Thyroid gland (tissue), 4 donors: Measurements from ENCODE around the gene KCNQ1. TPM values are rescaled to one million over a fixed set of nuclear protein-coding genes. Genes with fewer than 3 reads are reported as not detected.

Experiments used
- DNase-seq, 2 donors: peaks; one replicate each; pipeline ENCODE4 v3.0.0-alpha.2; 2019
- H3K27ac ChIP-seq, 3 donors: fragments of 200-600 bp; sonication (generic); 1 replicate in 2 of 3; 2 replicates in 1 of 3; pipeline ENCODE4 v1.5.1; 2016 to 2019; ENCODE audit warnings: mild to moderate bottlenecking in 1 of 3, moderate library complexity in 1 of 3
- H3K27me3 ChIP-seq: fragments of 200-600 bp; sonication (generic); one replicate; pipeline ENCODE4 v1.5.1; 2019
- H3K36me3 ChIP-seq, 2 donors: fragments of 200-600 bp; sonication (generic); one replicate each; pipeline ENCODE4 v1.5.1; 2016 to 2019
- H3K4me1 ChIP-seq, 2 donors: fragments of 200-600 bp; sonication (generic); one replicate each; pipeline ENCODE4 v1.5.1; 2017 to 2019
- H3K4me3 ChIP-seq, 3 donors: fragments of 200-600 bp; sonication (generic); replicated peaks in 1 of 3; 1 replicate in 2 of 3; 2 replicates in 1 of 3; pipeline ENCODE4 v1.5.1; 2016; ENCODE audit warnings: mild to moderate bottlenecking in 1 of 3
- H3K9me3 ChIP-seq: fragments of 200-600 bp; sonication (generic); one replicate; pipeline ENCODE4 v1.5.1; 2017
- CTCF ChIP-seq, 6 experiments: fragments of 200-600 bp in 3 of 6; fragments of 450-650 bp in 3 of 6; sonication (generic) in 3 of 6; IDR thresholded peaks; one replicate each; pipeline ENCODE4 v1.5.1; 2016 to 2019; ENCODE audit warnings: antibody characterized with exemption in 6 of 6, mild to moderate bottlenecking in 2 of 6, inconsistent platforms in 1 of 6, moderate library complexity in 1 of 6
- POLR2A ChIP-seq, 2 donors: fragments of 450-650 bp; IDR thresholded peaks; one replicate each; pipeline ENCODE4 v1.6.1; 2017; ENCODE audit warnings: antibody characterized with exemption in 2 of 2, mild to moderate bottlenecking in 2 of 2, moderate library complexity in 1 of 2
- WGBS, 2 donors: methylation state at CpG; one replicate each; pipeline ENCODE4 v1.1.5; 2017; 5-methylcytosine and 5-hydroxymethylcytosine counted together
- intact Hi-C: fragments of 100-400 bp; cut with DNase I; formaldehyde crosslinking; loops from one replicate; pipeline ENCODE4 v1.15.1; 2023
- total RNA-seq, 4 donors: library from RNA; depleted of rRNA; stranded (reverse); fragments of >200 nt; gene quantifications; one replicate each; pipeline ENCODE4 v1.2.3, GENCODE V29; 2016

KCNQ1 gene
- total RNA-seq, 4 donors from 2014 or later: 51.3 to 103 (median 97.8) TPM

DNA sequence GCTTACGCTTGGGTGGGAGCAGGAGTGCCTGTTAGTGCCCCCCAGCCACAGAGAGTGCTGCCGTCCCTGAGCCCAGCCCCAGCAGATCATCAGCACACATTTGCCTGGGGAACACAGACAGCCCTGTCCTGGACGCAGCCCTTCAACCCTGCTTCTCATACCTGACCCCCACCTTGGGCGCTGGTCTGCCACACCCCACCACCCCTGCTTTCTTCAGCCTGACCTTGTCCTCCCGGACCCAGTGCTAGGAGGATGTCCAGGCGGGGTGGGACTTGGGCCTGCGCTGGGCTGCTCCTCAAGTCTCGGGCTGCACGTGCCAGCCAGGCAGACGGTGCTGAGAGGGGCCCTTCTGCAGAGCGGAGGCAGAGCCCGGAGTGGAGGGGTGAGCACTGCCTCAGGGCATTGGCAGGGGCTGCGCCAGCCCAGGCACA, 135.8 kb downstream of the KCNQ1 start:
- 85 to 90% methylated on average over 11 to 13 of the region's 13 CpGs for WGBS, 2 donors
- Histone ChIP-seq H3K9me3 (no peaks in the 10 kb centered on the region), H3K36me3 (no peaks in the 10 kb centered on the region), H3K4me3 (no peak overlapping the region), H3K27me3 (no peaks in the 10 kb centered on the region), H3K27ac (no peak overlapping the region), H3K4me1 (no peaks in the 10 kb centered on the region)
- intact Hi-C loops: no loop called here
- peak; percentile 0 for DNase-seq
- no peak for TF ChIP-seq CTCF (IDR thresholded peaks at IDR 0.05)

DNA sequence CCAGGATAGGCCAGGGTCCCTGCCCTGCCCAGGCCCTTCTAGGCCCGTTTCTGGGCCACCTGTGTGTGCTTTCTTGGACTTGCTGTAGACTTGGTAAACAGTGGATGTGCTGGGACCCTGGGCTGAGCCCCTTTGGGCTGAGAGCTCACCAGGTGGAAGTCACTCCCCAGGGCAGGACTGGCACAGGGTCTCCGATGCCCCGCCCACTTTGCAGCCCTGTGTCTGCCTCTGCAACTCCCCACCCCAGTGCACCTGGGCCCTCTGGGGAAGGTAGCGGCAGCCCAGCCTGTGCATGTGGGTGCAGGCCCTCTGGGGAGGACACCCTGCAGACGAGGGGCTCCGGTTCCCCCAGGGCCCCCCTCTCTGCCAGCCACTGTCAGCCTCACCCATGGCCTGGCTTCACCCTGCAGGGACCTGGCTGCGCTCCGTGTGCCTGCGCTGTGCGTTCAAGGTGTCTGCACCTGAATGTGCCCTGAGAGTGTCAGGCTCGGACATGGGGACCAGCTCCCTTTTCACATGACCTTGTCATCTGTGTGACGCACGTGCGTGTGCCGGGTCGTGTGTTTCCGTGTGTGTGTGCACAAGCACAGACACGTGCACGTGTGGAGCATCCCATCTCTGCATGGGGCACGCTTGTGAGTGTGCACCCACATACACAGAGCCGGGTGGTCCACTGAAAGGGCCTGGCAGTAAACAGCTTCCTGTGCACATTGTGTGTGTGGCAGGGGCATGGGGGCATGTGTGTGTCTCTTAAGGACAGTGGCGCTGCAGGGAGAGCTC, 136.5 kb downstream of the KCNQ1 start:
- WGBS, 2 donors: 93 to 95% methylated on average over 13 to 17 of the region's 22 CpGs
- no peak for TF ChIP-seq POLR2A (IDR thresholded peaks at IDR 0.05)
- TF ChIP-seq CTCF (IDR thresholded peaks at IDR 0.05): no peak
- no peaks in the 10 kb centered on the region for H3K36me3 ChIP-seq
- H3K27me3 ChIP-seq: no peaks in the 10 kb centered on the region
- no peak overlapping the region for H3K4me3 ChIP-seq
- H3K9me3 ChIP-seq: no peaks in the 10 kb centered on the region
- intact Hi-C loops: no loop called here
- H3K4me1 ChIP-seq: no peaks in the 10 kb centered on the region
- DNase-seq: peak; percentile 0 to 1
- H3K27ac ChIP-seq: no peak overlapping the region

GRCh38 chr11:2581931-2582350, 137.1 kb downstream of the KCNQ1 start:
- intact Hi-C loops: no loop called here
- 94 to 98% methylated on average over 12 to 21 of the region's 23 CpGs for WGBS, 2 donors
- DNase-seq: peak; percentile 0 to 2
- H3K36me3 ChIP-seq: no peaks in the 10 kb centered on the region
- H3K9me3 ChIP-seq: no peaks in the 10 kb centered on the region
- no peak overlapping the region for H3K4me3 ChIP-seq
- H3K27ac ChIP-seq: no peak overlapping the region
- H3K4me1 ChIP-seq: no peaks in the 10 kb centered on the region
- no peak for TF ChIP-seq CTCF (IDR thresholded peaks at IDR 0.05)
- no peak for TF ChIP-seq POLR2A (IDR thresholded peaks at IDR 0.05)
- H3K27me3 ChIP-seq: no peaks in the 10 kb centered on the region

DNA sequence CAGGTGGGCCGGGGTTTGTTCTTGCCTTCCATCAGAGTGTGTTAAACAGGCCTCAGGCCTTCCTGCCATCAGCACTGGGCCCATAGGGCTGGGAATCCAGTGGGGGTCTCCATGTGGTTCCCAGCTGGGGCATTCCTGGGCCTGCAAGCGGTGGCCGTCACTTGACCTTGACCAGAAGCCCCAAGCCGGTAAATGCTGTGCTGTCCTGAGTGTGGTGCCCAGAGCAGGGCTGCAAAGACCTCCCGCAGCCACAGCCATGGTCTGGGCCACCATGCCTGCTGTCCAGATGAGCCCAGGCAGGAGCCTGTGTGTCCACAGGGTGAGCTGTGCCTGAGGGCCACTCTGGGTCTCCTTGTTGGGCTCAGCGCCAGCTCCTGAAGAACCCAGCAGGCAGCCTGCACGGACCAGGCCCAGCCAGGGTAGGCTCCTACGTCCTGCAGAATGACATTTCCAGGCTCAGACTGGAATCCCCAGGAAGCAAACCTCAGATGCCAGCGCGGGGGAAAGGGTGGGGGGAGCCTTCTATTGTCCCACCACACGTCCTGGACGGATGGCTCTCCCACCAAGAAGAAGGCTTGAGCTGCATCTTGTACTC, 137.6 kb downstream of the KCNQ1 start:
- Histone ChIP-seq H3K9me3 (no peaks in the 10 kb centered on the region), H3K27me3 (no peaks in the 10 kb centered on the region), H3K4me3 (no peak overlapping the region), H3K36me3 (no peaks in the 10 kb centered on the region), H3K27ac (no peak overlapping the region), H3K4me1 (no peaks in the 10 kb centered on the region)
- no peak for TF ChIP-seq POLR2A (IDR thresholded peaks at IDR 0.05)
- no peak for TF ChIP-seq CTCF (IDR thresholded peaks at IDR 0.05)
- peak; percentile 15 to 24 for DNase-seq
- intact Hi-C loops: no loop called here
- 57 to 80% methylated on average over 4 to 11 of the region's 12 CpGs for WGBS, 2 donors

DNA sequence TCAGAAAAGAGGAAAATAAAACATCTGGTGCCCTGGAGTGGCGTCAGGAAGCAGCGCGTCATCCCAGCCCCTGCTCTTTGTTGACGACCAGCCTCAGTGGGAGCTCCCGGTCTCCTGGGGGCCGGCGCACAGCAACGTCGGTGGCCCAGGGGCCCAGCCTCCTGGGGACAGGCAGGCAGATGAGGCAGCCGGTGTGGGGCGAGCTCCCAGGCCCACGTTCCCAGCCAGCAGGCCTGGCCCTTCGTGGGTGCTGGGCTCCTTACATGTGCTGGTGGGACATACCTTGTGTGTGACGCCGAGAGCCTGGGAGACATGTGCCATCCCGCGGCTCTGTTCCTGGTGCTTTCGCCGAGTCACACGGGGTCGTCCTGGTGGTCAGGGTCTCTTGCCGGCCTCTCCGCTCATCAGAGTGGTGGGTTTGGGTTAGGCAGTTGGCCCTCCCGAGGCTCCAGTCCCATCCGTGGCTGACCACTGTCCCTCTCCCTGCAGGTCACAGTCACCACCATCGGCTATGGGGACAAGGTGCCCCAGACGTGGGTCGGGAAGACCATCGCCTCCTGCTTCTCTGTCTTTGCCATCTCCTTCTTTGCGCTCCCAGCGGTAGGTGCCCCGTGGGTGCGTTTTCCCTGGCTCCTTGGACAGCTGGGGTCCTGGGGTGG, 138.3 kb downstream of the KCNQ1 start:
- Histone ChIP-seq H3K27ac (no peak overlapping the region), H3K4me1 (no peaks in the 10 kb centered on the region), H3K9me3 (no peaks in the 10 kb centered on the region), H3K4me3 (no peak overlapping the region), H3K36me3 (no peaks in the 10 kb centered on the region), H3K27me3 (no peaks in the 10 kb centered on the region)
- 83 to 95% methylated on average over 22 to 30 of the region's 33 CpGs for WGBS, 2 donors
- DNase-seq: peak; percentile 1
- no peak for TF ChIP-seq POLR2A (IDR thresholded peaks at IDR 0.05)
- TF ChIP-seq CTCF (IDR thresholded peaks at IDR 0.05): no peak
- intact Hi-C loops: no loop called here
